Colon (tissue), 2 donors: Measurements from ENCODE around the gene CAPN5.

ENCODE experiments used
- FAIRE-seq: peaks from 2 replicates; lab custom pipeline; 2012; peaks lifted over from hg19 to GRCh38; lab: Jason Lieb, UNC
- donor health status: control.
- donor health status: control.

CAPN5 gene

DNA sequence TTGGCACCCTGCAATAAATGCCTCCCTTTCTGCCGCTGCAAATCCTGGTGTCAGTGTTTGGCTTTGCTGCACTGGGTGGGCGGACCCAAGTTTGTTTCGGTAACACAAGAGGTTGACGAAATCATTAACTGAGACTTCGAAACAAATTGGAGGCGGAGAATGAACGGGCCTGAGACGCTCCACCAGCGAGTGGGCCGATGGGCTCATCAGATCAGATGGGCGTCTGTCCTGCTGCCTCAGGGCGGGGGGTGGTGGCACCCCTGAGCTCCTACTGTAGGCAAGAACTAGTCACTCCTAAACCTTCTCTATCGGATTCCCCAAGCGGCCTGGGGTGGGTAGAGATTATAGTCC, 918 bp upstream of the CAPN5 start:
- no peak for FAIRE-seq

GRCh38 chr11:77067861-77068443, 1.2 kb downstream of the CAPN5 start:
- FAIRE-seq: no peak

- FAIRE-seq: no peak
Observed at GRCh38 chr11:77068457-77069335, 1.9 kb downstream of the CAPN5 start.

- FAIRE-seq: no peak
Observed at GRCh38 chr11:77069336-77069968, 2.7 kb downstream of the CAPN5 start.

- FAIRE-seq: no peak
Observed at GRCh38 chr11:77069969-77070582, 3.3 kb downstream of the CAPN5 start.

GRCh38 chr11:77071077-77071476, 4.3 kb downstream of the CAPN5 start:
- FAIRE-seq: no peak

GRCh38 chr11:77071671-77072605, 5.2 kb downstream of the CAPN5 start:
- no peak for FAIRE-seq

DNA sequence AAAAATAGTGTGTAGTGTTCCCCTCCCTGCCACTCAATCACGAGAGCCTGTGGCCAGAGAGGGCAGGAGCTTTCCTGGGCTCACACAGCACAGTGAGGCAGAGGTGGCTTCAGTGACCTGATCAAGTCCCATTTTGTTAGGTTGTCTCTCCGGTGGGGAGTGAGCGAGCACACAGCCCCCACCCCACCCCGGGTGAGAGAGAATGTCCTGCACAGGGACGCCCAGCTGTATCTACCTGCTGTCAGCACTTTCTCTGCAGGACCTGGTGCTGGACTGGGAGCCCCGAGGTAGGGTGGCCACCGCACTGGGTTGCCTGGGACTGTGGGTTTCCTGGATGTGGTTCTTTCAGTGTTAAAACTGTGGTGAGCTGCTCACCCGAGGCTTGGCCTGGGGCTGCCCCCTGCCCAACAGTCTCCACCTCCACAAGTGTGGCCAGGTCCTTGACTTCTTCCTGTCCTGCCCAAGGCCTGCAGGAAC, 6.1 kb downstream of the CAPN5 start:
- no peak for FAIRE-seq

GRCh38 chr11:77073328-77074001, 6.7 kb downstream of the CAPN5 start:
- no peak for FAIRE-seq

GRCh38 chr11:77074205-77074604, 7.4 kb downstream of the CAPN5 start:
- FAIRE-seq: no peak

DNA sequence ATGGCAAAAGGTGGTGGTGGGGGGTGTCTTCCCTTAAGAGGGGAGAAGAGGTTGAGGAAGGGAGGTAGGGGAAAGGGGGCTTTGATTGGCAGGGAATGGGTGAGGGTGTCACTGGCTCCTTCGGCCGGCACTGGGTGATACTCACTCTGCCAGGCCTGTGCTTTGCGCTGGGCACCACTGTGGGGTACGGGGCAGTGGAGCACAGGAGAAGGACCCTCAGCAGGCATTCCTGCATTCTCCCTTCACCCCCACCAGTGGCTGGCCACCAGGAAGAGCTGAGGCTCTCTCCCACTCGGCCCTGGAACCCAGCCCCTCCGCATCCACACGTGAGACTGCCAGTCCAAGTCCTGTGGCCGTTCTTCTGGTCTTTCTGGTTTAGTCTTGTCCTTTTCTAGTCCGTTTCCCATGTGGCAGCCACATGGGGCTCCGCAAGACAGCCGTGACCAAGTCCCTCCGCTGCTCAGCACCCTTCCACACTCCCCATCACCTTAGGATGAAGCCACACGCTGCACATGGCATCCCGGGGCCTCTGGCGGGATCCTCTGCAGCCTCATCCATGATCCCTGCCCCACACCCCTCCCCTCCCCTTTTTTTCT, 8.0 kb downstream of the CAPN5 start:
- no peak for FAIRE-seq

DNA sequence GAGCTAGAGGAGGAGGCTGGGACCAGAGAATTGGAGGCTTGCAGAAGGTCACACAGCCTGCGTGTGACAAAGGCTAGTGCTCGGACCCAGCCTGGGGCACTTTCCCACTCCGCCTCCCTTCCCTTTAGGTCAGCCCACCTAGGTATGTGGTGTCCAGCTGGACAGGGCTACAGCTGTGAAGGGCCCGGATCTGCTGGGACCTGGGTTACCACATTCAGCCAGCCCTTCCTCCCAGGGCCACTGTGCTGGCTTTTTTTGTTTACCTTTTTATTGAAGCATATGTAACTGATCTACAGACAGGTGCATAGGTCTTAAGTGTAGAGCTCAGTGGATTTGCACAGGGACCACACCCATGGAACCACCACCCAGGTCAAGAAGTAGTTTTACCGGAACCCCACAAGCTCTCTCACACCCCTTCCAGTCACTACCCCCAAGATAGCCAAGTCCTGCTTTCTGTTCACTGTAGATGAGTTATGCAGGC, 8.7 kb downstream of the CAPN5 start:
- no peak for FAIRE-seq

- no peak for FAIRE-seq
Observed at GRCh38 chr11:77079666-77080065, 12.9 kb downstream of the CAPN5 start.

DNA sequence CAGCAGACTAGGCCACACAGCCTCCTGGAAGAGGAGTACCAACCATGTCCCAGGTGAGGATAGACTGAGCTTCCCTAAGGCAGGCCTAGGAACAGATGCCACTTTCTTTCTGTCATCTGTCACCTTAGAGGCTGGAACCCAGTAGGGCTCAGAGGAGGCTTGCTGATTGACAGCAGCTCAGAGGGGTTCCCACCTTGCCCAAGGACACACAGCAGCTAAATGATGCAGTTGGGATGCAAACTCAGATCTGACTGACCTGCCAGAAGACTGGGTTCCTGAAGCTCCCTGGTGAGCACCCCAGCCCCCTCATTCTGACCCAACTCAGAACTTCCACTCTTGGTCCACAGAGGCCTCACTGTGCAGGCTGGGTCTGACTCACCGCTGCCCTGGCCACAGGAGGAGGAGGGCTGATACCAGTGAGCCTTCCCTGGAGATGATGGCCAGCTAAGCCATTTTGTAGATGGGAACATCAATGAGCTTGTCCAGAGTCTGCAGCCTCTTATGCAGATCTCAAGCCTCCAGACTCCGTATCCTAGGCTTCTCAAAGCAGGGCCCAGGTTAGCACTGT, 14.0 kb downstream of the CAPN5 start:
- FAIRE-seq: no peak

- FAIRE-seq: no peak
Observed at GRCh38 chr11:77081381-77081851, 14.6 kb downstream of the CAPN5 start.

GRCh38 chr11:77081976-77082836, 15.4 kb downstream of the CAPN5 start:
- no peak for FAIRE-seq

- no peak for FAIRE-seq
Observed at GRCh38 chr11:77082838-77083565, 16.2 kb downstream of the CAPN5 start.

GRCh38 chr11:77083566-77084245, 16.9 kb downstream of the CAPN5 start:
- no peak for FAIRE-seq
